ENCODE data around the gene GRIK2. TPM values are rescaled to one million over a fixed set of nuclear protein-coding genes. Genes with fewer than 3 reads are reported as not detected.

Gene GRIK2
- total RNA-seq, 2 experiments from 2014 or later = not detected

DNA sequence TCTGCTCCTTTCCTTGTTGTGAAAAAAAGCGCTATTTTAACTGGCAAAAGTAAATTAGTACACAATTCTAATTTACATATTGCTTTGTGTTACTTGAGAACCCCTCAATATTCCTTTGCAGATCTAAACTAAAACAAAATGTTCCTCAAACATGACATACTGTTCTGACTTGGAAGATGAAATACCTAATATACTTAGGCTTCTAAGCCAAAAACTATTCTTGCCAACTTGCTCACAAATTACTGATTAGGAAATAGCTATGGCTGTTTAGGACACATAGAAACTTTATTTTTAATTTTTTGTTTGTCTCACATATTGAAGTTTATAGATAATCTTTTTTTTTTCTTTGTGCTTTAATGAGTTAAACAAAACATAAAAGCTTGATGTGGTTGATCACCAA, 542.2 kb downstream of the GRIK2 start:
- DNase-seq (no peak), ATAC-seq (no peak)
- Mint-ChIP-seq H3K9me3 (peaks cover 2% of the 10 kb centered on the region), H3K4me3 (no peak overlapping the region), H3K27me3 (no peaks in the 10 kb centered on the region), H3K27ac (no peak overlapping the region), H3K36me3 (ENCODE audit: low read depth) (no peaks in the 10 kb centered on the region), H3K4me1 (ENCODE audit: low read depth) (no peaks in the 10 kb centered on the region)
- ChIA-PET CTCF (no interaction called here), POLR2A (no interaction called here)
- TF ChIP-seq, protein P1, sequence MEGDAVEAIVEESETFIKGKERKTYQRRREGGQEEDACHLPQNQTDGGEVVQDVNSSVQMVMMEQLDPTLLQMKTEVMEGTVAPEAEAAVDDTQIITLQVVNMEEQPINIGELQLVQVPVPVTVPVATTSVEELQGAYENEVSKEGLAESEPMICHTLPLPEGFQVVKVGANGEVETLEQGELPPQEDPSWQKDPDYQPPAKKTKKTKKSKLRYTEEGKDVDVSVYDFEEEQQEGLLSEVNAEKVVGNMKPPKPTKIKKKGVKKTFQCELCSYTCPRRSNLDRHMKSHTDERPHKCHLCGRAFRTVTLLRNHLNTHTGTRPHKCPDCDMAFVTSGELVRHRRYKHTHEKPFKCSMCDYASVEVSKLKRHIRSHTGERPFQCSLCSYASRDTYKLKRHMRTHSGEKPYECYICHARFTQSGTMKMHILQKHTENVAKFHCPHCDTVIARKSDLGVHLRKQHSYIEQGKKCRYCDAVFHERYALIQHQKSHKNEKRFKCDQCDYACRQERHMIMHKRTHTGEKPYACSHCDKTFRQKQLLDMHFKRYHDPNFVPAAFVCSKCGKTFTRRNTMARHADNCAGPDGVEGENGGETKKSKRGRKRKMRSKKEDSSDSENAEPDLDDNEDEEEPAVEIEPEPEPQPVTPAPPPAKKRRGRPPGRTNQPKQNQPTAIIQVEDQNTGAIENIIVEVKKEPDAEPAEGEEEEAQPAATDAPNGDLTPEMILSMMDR (IDR thresholded peaks at IDR 0.05) = no peak
- intact Hi-C loops (cut with micrococcal nuclease) = no loop called here

DNA sequence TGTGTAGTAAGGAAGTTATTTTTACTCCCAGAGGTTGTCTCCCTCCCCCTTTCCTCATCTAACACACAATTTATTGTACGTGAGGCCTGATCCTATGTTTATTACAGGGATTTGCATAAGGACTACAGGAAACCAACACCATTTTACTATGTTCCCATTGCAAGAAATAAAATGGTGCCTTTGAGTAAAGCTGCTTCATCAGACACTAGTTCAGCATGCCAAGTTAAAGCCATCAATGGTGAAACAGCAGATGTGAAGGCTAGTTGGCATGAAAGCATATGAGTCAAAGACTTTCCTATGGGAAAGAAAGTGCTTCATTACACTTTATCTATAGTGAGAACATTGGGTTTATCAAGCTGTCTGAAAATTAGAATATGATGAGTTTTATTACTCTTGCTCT, 543.0 kb downstream of the GRIK2 start:
- intact Hi-C loops (cut with micrococcal nuclease) = no loop called here
- DNase-seq (no peak), ATAC-seq (no peak)
- Mint-ChIP-seq H3K27ac (no peak overlapping the region), H3K9me3 (peaks cover 2% of the 10 kb centered on the region), H3K4me1 (ENCODE audit: low read depth) (no peaks in the 10 kb centered on the region), H3K4me3 (no peak overlapping the region), H3K36me3 (ENCODE audit: low read depth) (no peaks in the 10 kb centered on the region), H3K27me3 (no peaks in the 10 kb centered on the region)
- ChIA-PET POLR2A (no interaction called here), CTCF (no interaction called here)
- TF ChIP-seq, protein P1 (IDR thresholded peaks at IDR 0.05) = no peak

DNA sequence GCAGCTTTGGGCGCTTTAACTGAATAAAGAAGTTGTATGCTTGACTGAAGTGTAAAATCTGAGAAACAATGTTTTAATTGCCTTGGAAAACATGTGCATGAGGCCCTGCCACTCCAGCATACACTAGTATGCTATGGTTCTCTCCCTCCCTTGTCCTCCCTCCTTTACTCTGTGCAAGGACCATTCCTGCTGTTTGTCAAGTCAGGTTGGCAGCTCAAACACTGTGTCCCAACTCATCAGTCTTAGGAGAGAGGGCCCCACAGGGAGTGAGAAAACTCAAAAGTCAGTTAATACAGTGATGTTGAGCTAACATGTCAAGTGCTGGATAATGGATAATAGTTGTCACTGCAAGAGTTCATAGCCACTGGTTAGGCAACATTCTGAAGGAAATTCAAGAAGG, 543.6 kb downstream of the GRIK2 start:
- Mint-ChIP-seq H3K27ac (no peak overlapping the region), H3K9me3 (peaks cover 4% of the 10 kb centered on the region), H3K4me3 (no peak overlapping the region), H3K27me3 (no peaks in the 10 kb centered on the region), H3K4me1 (ENCODE audit: low read depth) (no peaks in the 10 kb centered on the region), H3K36me3 (ENCODE audit: low read depth) (no peaks in the 10 kb centered on the region)
- CTCF ChIA-PET = no interaction called here
- POLR2A ChIA-PET = no interaction called here
- DNase-seq (no peak), ATAC-seq (no peak)
- TF ChIP-seq, protein P1 (IDR thresholded peaks at IDR 0.05) = no peak
- intact Hi-C loops (cut with micrococcal nuclease) = no loop called here

DNA sequence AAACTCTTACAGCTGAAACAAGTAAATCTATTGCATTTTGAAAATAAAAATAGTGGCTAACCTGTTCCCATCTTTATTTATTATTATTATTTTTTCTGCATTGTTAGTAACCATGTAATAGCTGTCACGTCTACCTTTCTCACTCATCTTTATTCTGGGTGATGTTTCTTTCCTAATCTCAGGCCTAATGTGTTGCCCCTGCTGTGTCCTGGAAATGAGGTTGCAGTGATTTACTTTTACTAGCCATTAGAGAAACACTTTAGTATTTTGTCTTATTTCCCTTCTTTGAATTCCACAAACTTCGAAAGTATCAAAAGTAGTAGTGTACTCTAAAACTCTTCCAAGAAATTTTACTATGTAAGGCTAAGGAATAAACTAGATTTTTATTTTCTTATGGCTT, 546.9 kb downstream of the GRIK2 start:
- ChIA-PET POLR2A (no interaction called here), CTCF (no interaction called here)
- H3K27ac Mint-ChIP-seq = no peak overlapping the region
- TF ChIP-seq, protein P1 (IDR thresholded peaks at IDR 0.05) = no peak
- H3K4me3 Mint-ChIP-seq = no peak overlapping the region
- ATAC-seq = no peak
- intact Hi-C loops (cut with micrococcal nuclease) = no loop called here
- H3K36me3 Mint-ChIP-seq (ENCODE audit: low read depth) = no peaks in the 10 kb centered on the region
- H3K9me3 Mint-ChIP-seq = peaks cover 5% of the 10 kb centered on the region
- no peaks in the 10 kb centered on the region for H3K4me1 Mint-ChIP-seq (ENCODE audit: low read depth)
- no peak for DNase-seq
- no peaks in the 10 kb centered on the region for H3K27me3 Mint-ChIP-seq

DNA sequence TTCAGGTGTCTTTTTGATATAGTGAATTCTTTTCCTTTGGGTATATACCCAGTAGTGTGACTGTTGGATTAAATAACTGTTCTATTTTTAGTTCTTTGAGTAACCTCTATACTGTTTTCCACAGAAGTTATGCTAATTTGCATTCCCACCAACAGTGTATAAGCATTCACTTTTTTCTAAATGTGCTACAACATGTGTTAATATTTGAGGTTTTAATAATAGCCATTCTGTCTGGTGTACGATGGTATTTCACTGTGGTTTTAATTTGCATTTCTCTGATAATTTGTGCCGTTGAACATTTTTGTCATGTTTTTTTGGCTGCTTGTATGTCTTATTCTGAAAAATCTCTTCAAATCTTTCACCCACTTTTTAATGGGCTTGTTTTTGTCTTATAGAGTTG, 563.5 kb downstream of the GRIK2 start:
- Mint-ChIP-seq H3K27ac (no peak overlapping the region), H3K36me3 (ENCODE audit: low read depth) (no peaks in the 10 kb centered on the region), H3K9me3 (peaks cover 6% of the 10 kb centered on the region), H3K27me3 (no peaks in the 10 kb centered on the region), H3K4me1 (ENCODE audit: low read depth) (no peaks in the 10 kb centered on the region), H3K4me3 (no peak overlapping the region)
- POLR2A ChIA-PET = no interaction called here
- CTCF ChIA-PET = no interaction called here
- TF ChIP-seq, protein P1 (IDR thresholded peaks at IDR 0.05) = no peak
- no peak for DNase-seq
- no peak for ATAC-seq
- intact Hi-C loops (cut with micrococcal nuclease) = no loop called here
